Transverse colon (tissue), 4 donors: Measurements from ENCODE around the gene SPTB. TPM values are rescaled to one million over a fixed set of nuclear protein-coding genes. Genes with fewer than 3 reads are reported as not detected.
A peak's percentile ranks its signal among the peaks of the same experiment; 100 is the strongest.

Source experiments
- DNase-seq: peaks from one replicate; pipeline ENCODE4 v3.0.0-alpha.2; 2019
- H3K27ac ChIP-seq, 4 donors: fragments of 200-600 bp; sonication (generic); 2 replicates each; pipeline ENCODE4 v1.5.1; 2016 to 2018; ENCODE audit warnings: inconsistent platforms in 4 of 4
- H3K27me3 ChIP-seq: fragments of 200-600 bp; sonication (generic); 2 replicates; pipeline ENCODE4 v1.5.1; 2017; ENCODE audit warnings: inconsistent platforms
- H3K36me3 ChIP-seq, 4 donors: fragments of 200-600 bp; sonication (generic); 2 replicates each; pipeline ENCODE4 v1.5.1; 2017 to 2019; ENCODE audit warnings: inconsistent platforms in 4 of 4
- H3K4me1 ChIP-seq, 4 donors: fragments of 200-600 bp; sonication (generic); 2 replicates each; pipeline ENCODE4 v1.5.1; 2017 to 2020; ENCODE audit warnings: inconsistent platforms in 4 of 4
- H3K4me3 ChIP-seq, 4 donors: fragments of 200-600 bp; sonication (generic); 1 replicate in 1 of 4; 2 replicates in 3 of 4; pipeline versions ENCODE4 v1.5.1 to v1.6.1; 2017 to 2019; ENCODE audit warnings: inconsistent platforms in 4 of 4
- H3K9me3 ChIP-seq, 2 donors: fragments of 200-600 bp; sonication (generic); 2 replicates each; pipeline ENCODE4 v1.5.1; 2017 to 2019; ENCODE audit warnings: inconsistent platforms in 2 of 2
- EP300 ChIP-seq: sonication (generic); formaldehyde crosslinking; IDR thresholded peaks from one replicate; pipeline ENCODE4 v1.6.1; 2017; ENCODE audit warnings: antibody characterized with exemption, low read depth
- POLR2A ChIP-seq: fragments of 450-650 bp; IDR thresholded peaks from one replicate; pipeline ENCODE4 v1.6.1; 2016; ENCODE audit warnings: antibody characterized with exemption, mild to moderate bottlenecking, moderate library complexity
- POLR2AphosphoS5 ChIP-seq, 3 donors: sonication (generic); formaldehyde crosslinking; IDR thresholded peaks; one replicate each; pipeline ENCODE4 v1.6.1; 2016; ENCODE audit warnings: antibody characterized with exemption in 3 of 3
- WGBS, 2 donors: methylation state at CpG; one replicate each; pipeline ENCODE4 v1.1.5; 2018; ENCODE audit warnings: low coverage in 1 of 2; 5-methylcytosine and 5-hydroxymethylcytosine counted together
- in situ Hi-C, 4 donors: fragments of 200-750 bp; cut with MboI; loops; one replicate each; pipeline versions ENCODE4 v1.15.0 to v1.15.1; 2017; ENCODE audit warnings: low sequenced_read_pairs in 3 of 4, low pct_ligation_motif_present in 1 of 4, low pct_unique_long_range_greater_than_20kb in 1 of 4
- intact Hi-C: fragments of 100-400 bp; cut with DNase I; formaldehyde crosslinking; loops from one replicate; pipeline ENCODE4 v1.15.1; 2023; ENCODE audit warnings: low total_unique reads
- total RNA-seq, 4 donors: library from RNA; depleted of rRNA; stranded (reverse); fragments of >200 nt; gene quantifications; one replicate each; pipeline ENCODE4 v1.1.0, GENCODE V29; 2016
- TF ChIP-seq, protein P1 (sequence below), 5 experiments: fragments of 200-600 bp in 3 of 5; fragments of 450-650 bp in 2 of 5; sonication (generic) in 3 of 5; IDR thresholded peaks; 1 replicate in 2 of 5; 2 replicates in 3 of 5; pipeline ENCODE4 v1.5.1; 2016 to 2017; ENCODE audit warnings: antibody characterized with exemption in 5 of 5, inconsistent platforms in 3 of 5, mild to moderate bottlenecking in 2 of 5, moderate library complexity in 1 of 5

Gene SPTB
- total RNA-seq, 4 donors from 2014 or later, result 0.20 to 0.96 (median 0.58) TPM

DNA sequence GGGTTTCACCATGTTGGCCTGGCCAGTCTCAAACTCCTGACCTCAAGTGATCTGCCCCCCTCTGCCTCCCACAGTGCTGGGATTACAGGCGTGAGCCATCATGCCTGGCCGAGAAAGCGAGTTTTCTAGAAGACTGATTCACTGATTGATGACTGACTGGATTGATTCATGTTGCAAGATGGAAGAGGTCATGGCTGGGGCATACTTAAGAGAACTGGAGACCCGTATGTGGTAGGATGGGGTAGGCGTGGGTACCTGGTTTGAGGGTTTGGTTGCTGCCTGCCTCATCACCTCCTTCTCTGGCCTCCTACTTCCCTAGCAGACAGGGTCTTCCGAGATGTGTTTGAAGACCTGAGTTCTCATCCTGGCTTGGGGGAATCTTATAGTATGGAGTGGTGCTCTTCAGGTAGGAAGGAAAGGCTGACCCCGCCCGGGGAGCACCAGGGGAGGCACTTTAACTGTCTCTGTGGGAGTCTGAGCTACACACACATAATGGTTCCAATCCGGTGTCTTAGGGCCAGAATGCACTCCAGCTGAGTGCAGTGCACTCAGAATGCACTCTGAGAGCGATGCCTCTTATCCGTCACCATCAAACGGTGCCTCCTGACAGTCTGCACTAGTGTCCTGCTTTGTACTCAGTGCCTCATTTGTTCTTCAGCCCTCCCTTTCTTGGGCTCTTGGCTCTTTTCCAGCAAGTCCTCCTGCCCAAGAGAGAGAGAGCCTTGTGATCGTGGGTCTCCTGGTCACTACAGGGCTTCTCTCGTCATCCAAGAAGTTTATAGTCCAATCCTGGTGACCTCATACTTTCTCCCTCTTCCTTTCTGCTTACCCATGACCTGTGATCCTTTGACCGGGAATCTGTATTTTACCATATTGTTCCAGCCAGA lies 155.8 kb downstream of the SPTB start:
- TF ChIP-seq POLR2AphosphoS5 (IDR thresholded peaks at IDR 0.05), result no peak
- TF ChIP-seq POLR2A, result no peak
- TF ChIP-seq EP300, result no peak
- TF ChIP-seq, protein P1, sequence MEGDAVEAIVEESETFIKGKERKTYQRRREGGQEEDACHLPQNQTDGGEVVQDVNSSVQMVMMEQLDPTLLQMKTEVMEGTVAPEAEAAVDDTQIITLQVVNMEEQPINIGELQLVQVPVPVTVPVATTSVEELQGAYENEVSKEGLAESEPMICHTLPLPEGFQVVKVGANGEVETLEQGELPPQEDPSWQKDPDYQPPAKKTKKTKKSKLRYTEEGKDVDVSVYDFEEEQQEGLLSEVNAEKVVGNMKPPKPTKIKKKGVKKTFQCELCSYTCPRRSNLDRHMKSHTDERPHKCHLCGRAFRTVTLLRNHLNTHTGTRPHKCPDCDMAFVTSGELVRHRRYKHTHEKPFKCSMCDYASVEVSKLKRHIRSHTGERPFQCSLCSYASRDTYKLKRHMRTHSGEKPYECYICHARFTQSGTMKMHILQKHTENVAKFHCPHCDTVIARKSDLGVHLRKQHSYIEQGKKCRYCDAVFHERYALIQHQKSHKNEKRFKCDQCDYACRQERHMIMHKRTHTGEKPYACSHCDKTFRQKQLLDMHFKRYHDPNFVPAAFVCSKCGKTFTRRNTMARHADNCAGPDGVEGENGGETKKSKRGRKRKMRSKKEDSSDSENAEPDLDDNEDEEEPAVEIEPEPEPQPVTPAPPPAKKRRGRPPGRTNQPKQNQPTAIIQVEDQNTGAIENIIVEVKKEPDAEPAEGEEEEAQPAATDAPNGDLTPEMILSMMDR (IDR thresholded peaks at IDR 0.05), result no peak
- in situ Hi-C loops, result no loop called here
- Histone ChIP-seq H3K36me3 (peaks cover 0 to 14% (median 5%) of the 10 kb centered on the region in 4 donors), H3K27me3 (no peaks in the 10 kb centered on the region), H3K4me3 (no peak overlapping the region), H3K27ac (peak overlapping the region; percentile 67 to 91 (median 88)), H3K9me3 (no peaks in the 10 kb centered on the region), H3K4me1 (peaks cover 62 to 89% (median 86%) of the 10 kb centered on the region in 4 donors)
- WGBS, 2 donors, result 27 to 75% methylated on average over 3 to 15 of the region's 15 CpGs
- intact Hi-C loops, result no loop called here
- no peak for DNase-seq

- no peak for DNase-seq
- intact Hi-C loops (no loop called here), in situ Hi-C loops (no loop called here)
- no peak for TF ChIP-seq POLR2AphosphoS5 (IDR thresholded peaks at IDR 0.05)
- TF ChIP-seq POLR2A, result no peak
- no peak for TF ChIP-seq EP300
- TF ChIP-seq, protein P1 (IDR thresholded peaks at IDR 0.05), result no peak
- Histone ChIP-seq H3K4me1 (peaks cover 72 to 99% (median 95%) of the 10 kb centered on the region in 4 donors), H3K4me3 (no peak overlapping the region), H3K27ac (peak overlapping the region; percentile 86 to 91 (median 88)), H3K27me3 (no peaks in the 10 kb centered on the region), H3K36me3 (peaks cover 0 to 5% (median 3%) of the 10 kb centered on the region in 4 donors), H3K9me3 (no peaks in the 10 kb centered on the region)
- 75% methylated on average over 5 of the region's 5 CpGs; no CpG with 5 or more reads in 1 of the 2 donors for WGBS, 2 donors
Observed at GRCh38 chr14:64722842-64723447, 156.8 kb downstream of the SPTB start.

GRCh38 chr14:64721899-64722298 lies 157.8 kb downstream of the SPTB start:
- DNase-seq, result no peak
- H3K4me1 ChIP-seq, result peaks cover 82 to 100% (median 98%) of the 10 kb centered on the region in 4 donors
- intact Hi-C loops, result no loop called here

GRCh38 chr14:64721391-64721791 lies 158.3 kb downstream of the SPTB start:
- TF ChIP-seq, protein P1 (IDR thresholded peaks at IDR 0.05), result no peak
- no peak for TF ChIP-seq POLR2A
- TF ChIP-seq POLR2AphosphoS5 (IDR thresholded peaks at IDR 0.05), result peak in 2 of 3 donors; percentile 4 to 8
- no peak for TF ChIP-seq EP300
- Histone ChIP-seq H3K9me3 (no peaks in the 10 kb centered on the region), H3K4me1 (peaks cover 86 to 100% (median 98%) of the 10 kb centered on the region in 4 donors), H3K36me3 (no peaks in the 10 kb centered on the region), H3K27me3 (no peaks in the 10 kb centered on the region), H3K27ac (peak overlapping the region; percentile 86 to 91 (median 88)), H3K4me3 (no peak overlapping the region)
- 19% methylated on average over 5 of the region's 5 CpGs; no CpG with 5 or more reads in 1 of the 2 donors for WGBS, 2 donors
- intact Hi-C loops (no loop called here), in situ Hi-C loops (no loop called here)
- DNase-seq, result peak; percentile 64

More at GRCh38 chr14:64721899-64722298, 157.8 kb downstream of the SPTB start:
- Histone ChIP-seq H3K36me3 (no peaks in the 10 kb centered on the region), H3K9me3 (no peaks in the 10 kb centered on the region), H3K4me3 (no peak overlapping the region), H3K27ac (peak overlapping the region; percentile 86 to 91 (median 88)), H3K27me3 (no peaks in the 10 kb centered on the region)
- in situ Hi-C loops, result no loop called here
- no peak for TF ChIP-seq EP300
- 61 to 65% methylated on average over 7 to 9 of the region's 9 CpGs for WGBS, 2 donors
